Uterus (tissue), 4 donors: ENCODE data around the gene UBE2U. TPM values are rescaled to one million over a fixed set of nuclear protein-coding genes. Genes with fewer than 3 reads are reported as not detected.

Source experiments
- DNase-seq, 2 donors: peaks; one replicate each; pipeline ENCODE4 v3.0.0-alpha.2; 2019 to 2020
- H3K27ac ChIP-seq, 2 donors: fragments of 200-600 bp; sonication (generic); 1 replicate in 1 of 2; 2 replicates in 1 of 2; pipeline ENCODE4 v1.5.1; 2016 to 2018
- H3K27me3 ChIP-seq, 2 donors: fragments of 200-600 bp; sonication (generic); one replicate each; pipeline ENCODE4 v1.5.1; 2018 to 2019; ENCODE audit warnings: control low read depth in 1 of 2
- H3K36me3 ChIP-seq, 2 donors: fragments of 200-600 bp; sonication (generic); one replicate each; pipeline ENCODE4 v1.5.1; 2019; ENCODE audit warnings: control low read depth in 1 of 2
- H3K4me1 ChIP-seq, 2 donors: fragments of 200-600 bp; sonication (generic); one replicate each; pipeline ENCODE4 v1.5.1; 2018 to 2019; ENCODE audit warnings: control low read depth in 1 of 2
- H3K4me3 ChIP-seq, 2 donors: fragments of 200-600 bp; sonication (generic); 1 replicate in 1 of 2; 2 replicates in 1 of 2; pipeline ENCODE4 v1.5.1; 2018 to 2019; ENCODE audit warnings: mild to moderate bottlenecking in 1 of 2
- H3K9me3 ChIP-seq, 2 donors: fragments of 200-600 bp; sonication (generic); one replicate each; pipeline ENCODE4 v1.5.1; 2019; ENCODE audit warnings: control low read depth in 1 of 2
- CTCF ChIP-seq, 4 experiments: fragments of 200-600 bp in 2 of 4; fragments of 450-650 bp in 2 of 4; sonication (generic) in 2 of 4; IDR thresholded peaks; one replicate each; pipeline ENCODE4 v1.5.1; 2016 to 2019; ENCODE audit warnings: antibody characterized with exemption in 4 of 4, mild to moderate bottlenecking in 2 of 4, moderate library complexity in 1 of 4
- POLR2A ChIP-seq, 2 donors: fragments of 450-650 bp; IDR thresholded peaks; one replicate each; pipeline ENCODE4 v1.6.1; 2016; ENCODE audit warnings: antibody characterized with exemption in 2 of 2, mild to moderate bottlenecking in 1 of 2, moderate library complexity in 1 of 2
- intact Hi-C: fragments of 100-400 bp; cut with DNase I; formaldehyde crosslinking; loops from one replicate; pipeline ENCODE4 v1.15.1; 2023; ENCODE audit warnings: low total_unique reads
- total RNA-seq, 4 donors: library from RNA; depleted of rRNA in 3 of 4; stranded (reverse); fragments of >200 nt in 3 of 4; gene quantifications; one replicate each; pipeline versions ENCODE4 v1.1.0 to v1.2.4, GENCODE V29; 2014 to 2023
- donor health status: DM: yes; HTN: yes; CAD: no.

Gene UBE2U
- total RNA-seq, 4 donors from 2014 or later, result not detected

- Histone ChIP-seq H3K4me1 (no peaks in the 10 kb centered on the region), H3K9me3 (no peaks in the 10 kb centered on the region), H3K36me3 (no peaks in the 10 kb centered on the region), H3K27me3 (no peaks in the 10 kb centered on the region), H3K4me3 (no peak overlapping the region), H3K27ac (no peak overlapping the region)
- TF ChIP-seq POLR2A (IDR thresholded peaks at IDR 0.05), result no peak
- no peak for TF ChIP-seq CTCF (IDR thresholded peaks at IDR 0.05)
- intact Hi-C loops, result no loop called here
- DNase-seq, result no peak
These were observed 101.4 kb downstream of the UBE2U start for GRCh38 chr1:64304823-64305222.

- DNase-seq, result no peak
- Histone ChIP-seq H3K4me3 (no peak overlapping the region), H3K27me3 (no peaks in the 10 kb centered on the region), H3K36me3 (no peaks in the 10 kb centered on the region), H3K27ac (no peak overlapping the region), H3K9me3 (no peaks in the 10 kb centered on the region), H3K4me1 (no peaks in the 10 kb centered on the region)
- no peak for TF ChIP-seq CTCF (IDR thresholded peaks at IDR 0.05)
- no peak for TF ChIP-seq POLR2A (IDR thresholded peaks at IDR 0.05)
- intact Hi-C loops, result no loop called here
These were observed 105.4 kb downstream of the UBE2U start for GRCh38 chr1:64308866-64309265.

GRCh38 chr1:64309431-64309831 lies 106.0 kb downstream of the UBE2U start:
- Histone ChIP-seq H3K27ac (no peak overlapping the region), H3K4me1 (no peaks in the 10 kb centered on the region), H3K27me3 (no peaks in the 10 kb centered on the region), H3K9me3 (no peaks in the 10 kb centered on the region), H3K4me3 (no peak overlapping the region), H3K36me3 (no peaks in the 10 kb centered on the region)
- intact Hi-C loops, result no loop called here
- no peak for DNase-seq
- TF ChIP-seq POLR2A (IDR thresholded peaks at IDR 0.05), result no peak
- TF ChIP-seq CTCF (IDR thresholded peaks at IDR 0.05), result no peak

- intact Hi-C loops, result loop anchor here (2.0 kb wide), 1 partner anchor 20 kb away; no protein-coding TSS in a partner anchor
- DNase-seq, result no peak
- H3K4me3 ChIP-seq, result no peak overlapping the region
- H3K27ac ChIP-seq, result no peak overlapping the region
- no peaks in the 10 kb centered on the region for H3K36me3 ChIP-seq
- no peaks in the 10 kb centered on the region for H3K4me1 ChIP-seq
- no peaks in the 10 kb centered on the region for H3K27me3 ChIP-seq
- H3K9me3 ChIP-seq, result no peaks in the 10 kb centered on the region
- TF ChIP-seq CTCF (IDR thresholded peaks at IDR 0.05) (no peak), POLR2A (IDR thresholded peaks at IDR 0.05) (no peak)
These were observed 107.3 kb downstream of the UBE2U start for GRCh38 chr1:64310760-64311159.

- Histone ChIP-seq H3K27me3 (no peaks in the 10 kb centered on the region), H3K4me1 (no peaks in the 10 kb centered on the region), H3K9me3 (no peaks in the 10 kb centered on the region), H3K27ac (no peak overlapping the region), H3K4me3 (no peak overlapping the region), H3K36me3 (no peaks in the 10 kb centered on the region)
- intact Hi-C loops, result no loop called here
- DNase-seq, result no peak
- no peak for TF ChIP-seq CTCF (IDR thresholded peaks at IDR 0.05)
- no peak for TF ChIP-seq POLR2A (IDR thresholded peaks at IDR 0.05)
These were observed 109.0 kb downstream of the UBE2U start for GRCh38 chr1:64312431-64312830.
